Measurements from ENCODE around the gene CBFA2T2. TPM values are rescaled to one million over a fixed set of nuclear protein-coding genes. Genes with fewer than 3 reads are reported as not detected.

The CBFA2T2 gene
- total and polyA plus RNA-seq, 9 donors, result 9.4 to 29.8 (median 21.2) TPM

GRCh38 chr20:33611106-33611505 is 121.2 kb downstream of the CBFA2T2 start:
- TF ChIP-seq EP300 (IDR thresholded peaks at IDR 0.05) (no peak), POLR2A (IDR thresholded peaks at IDR 0.05) (no peak), CTCF (IDR thresholded peaks at IDR 0.05) (no peak)
- DNase-seq, result no peak
- intact Hi-C loops (cut with DNase I), result no loop called here
- no peaks in the 10 kb centered on the region for H3K4me1 ChIP-seq (ENCODE audit: insufficient read depth)
- H3K36me3 ChIP-seq, result no peaks in the 10 kb centered on the region
- no peak overlapping the region for H3K27ac ChIP-seq
- H3K9me3 ChIP-seq, result no peaks in the 10 kb centered on the region
- no peaks in the 10 kb centered on the region for H3K27me3 ChIP-seq
- H3K4me3 ChIP-seq, result no peak overlapping the region
- WGBS, 3 donors, result 97 to 98% (median 97%) methylated on average over 5 of the region's 5 CpGs

- DNase-seq, result no peak
- Histone ChIP-seq H3K36me3 (no peaks in the 10 kb centered on the region), H3K27ac (no peak overlapping the region), H3K27me3 (no peaks in the 10 kb centered on the region), H3K9me3 (no peaks in the 10 kb centered on the region), H3K4me1 (ENCODE audit: insufficient read depth) (no peaks in the 10 kb centered on the region), H3K4me3 (no peak overlapping the region)
- intact Hi-C loops (cut with DNase I), result no loop called here
- TF ChIP-seq CTCF (IDR thresholded peaks at IDR 0.05), result no peak
- 60 to 75% (median 63%) methylated on average over 4 of the region's 4 CpGs for WGBS, 3 donors
Measured at GRCh38 chr20:33612001-33612400, 122.1 kb downstream of the CBFA2T2 start.

GRCh38 chr20:33621717-33622400 is 132.0 kb downstream of the CBFA2T2 start:
- no peaks in the 10 kb centered on the region for H3K27me3 ChIP-seq
- no peak for DNase-seq
- no peaks in the 10 kb centered on the region for H3K4me1 ChIP-seq (ENCODE audit: insufficient read depth)
- H3K27ac ChIP-seq, result no peak overlapping the region
- no peaks in the 10 kb centered on the region for H3K9me3 ChIP-seq
- no peak overlapping the region for H3K4me3 ChIP-seq
- no peak for TF ChIP-seq CTCF (IDR thresholded peaks at IDR 0.05)
- no peak for TF ChIP-seq POLR2A (IDR thresholded peaks at IDR 0.05)
- no peak for TF ChIP-seq EP300 (IDR thresholded peaks at IDR 0.05)
- 89 to 91% (median 89%) methylated on average over 4 of the region's 4 CpGs for WGBS, 3 donors
- no peaks in the 10 kb centered on the region for H3K36me3 ChIP-seq
- intact Hi-C loops (cut with DNase I), result no loop called here

GRCh38 chr20:33622705-33623365 is 132.9 kb downstream of the CBFA2T2 start:
- H3K4me1 ChIP-seq (ENCODE audit: insufficient read depth), result no peaks in the 10 kb centered on the region
- DNase-seq, result no peak
- H3K27me3 ChIP-seq, result no peaks in the 10 kb centered on the region
- no peaks in the 10 kb centered on the region for H3K9me3 ChIP-seq
- intact Hi-C loops (cut with DNase I), result no loop called here
- TF ChIP-seq EP300 (IDR thresholded peaks at IDR 0.05), result no peak
- no peak for TF ChIP-seq CTCF (IDR thresholded peaks at IDR 0.05)
- no peak for TF ChIP-seq POLR2A (IDR thresholded peaks at IDR 0.05)
- no peak overlapping the region for H3K27ac ChIP-seq
- 95 to 96% (median 96%) methylated on average over 10 of the region's 10 CpGs for WGBS, 3 donors
- no peak overlapping the region for H3K4me3 ChIP-seq
- H3K36me3 ChIP-seq, result no peaks in the 10 kb centered on the region
